Stimulated activated CD4-positive, alpha-beta T cell treated with anti-CD3 and anti-CD28 coated beads, TNF-alpha, amount 100 ng/mL, for 24 hours (primary cell): ENCODE measurements around the gene SERGEF.

ENCODE experiments used
- DNase-seq, 3 experiments: peaks; one replicate each; pipeline ENCODE4 v3.0.0-alpha.2; 2020; ENCODE audit warnings: low read depth in 3 of 3

The SERGEF gene

DNA sequence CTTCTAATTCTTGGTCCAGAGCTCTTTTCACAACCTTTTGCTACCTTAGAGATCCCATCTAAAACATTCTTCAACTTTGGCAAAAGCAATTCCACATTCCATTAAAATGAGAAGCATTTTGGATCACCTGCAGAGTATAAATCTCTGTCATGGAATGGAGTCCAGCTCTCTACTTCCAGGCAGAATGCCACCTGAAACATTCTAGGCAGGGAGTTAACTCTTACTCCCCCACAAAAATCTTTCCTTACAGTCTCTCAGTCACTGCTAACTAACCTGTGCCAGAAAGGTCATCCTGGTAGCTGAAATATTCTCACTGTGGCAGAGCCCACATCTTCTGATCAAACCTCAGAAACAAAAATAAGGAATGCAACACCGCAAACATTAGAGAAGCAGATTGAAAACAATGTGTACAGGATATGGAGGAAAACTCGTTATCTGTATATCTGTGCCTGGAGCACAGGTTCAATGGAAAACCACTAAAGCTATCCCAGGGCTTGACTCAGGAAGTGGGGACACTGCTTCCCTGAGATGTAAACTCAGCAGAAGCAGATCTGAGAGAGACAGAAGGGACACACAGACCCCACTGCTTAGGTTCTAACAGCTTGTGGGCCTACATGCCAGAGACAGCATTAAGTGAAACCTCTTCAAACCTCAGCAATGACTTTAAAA lies 199.3 kb downstream of the SERGEF start:
- no peak for DNase-seq

DNA sequence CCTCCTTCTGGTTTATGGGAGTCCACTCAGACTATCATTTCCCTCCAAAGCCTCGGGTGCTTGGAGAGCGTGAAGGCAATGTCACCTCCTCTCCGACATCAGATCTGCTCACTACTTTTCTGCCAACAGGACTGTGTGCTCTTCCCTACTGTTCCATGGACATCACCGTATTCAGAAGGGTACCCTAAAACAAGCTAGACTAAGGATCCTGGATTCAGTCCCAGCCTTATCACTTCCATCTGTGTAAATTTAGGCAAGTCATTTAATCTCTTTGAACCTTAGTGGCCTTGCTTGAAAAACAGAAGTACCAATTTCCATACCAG lies 200.0 kb downstream of the SERGEF start:
- no peak for DNase-seq

DNA sequence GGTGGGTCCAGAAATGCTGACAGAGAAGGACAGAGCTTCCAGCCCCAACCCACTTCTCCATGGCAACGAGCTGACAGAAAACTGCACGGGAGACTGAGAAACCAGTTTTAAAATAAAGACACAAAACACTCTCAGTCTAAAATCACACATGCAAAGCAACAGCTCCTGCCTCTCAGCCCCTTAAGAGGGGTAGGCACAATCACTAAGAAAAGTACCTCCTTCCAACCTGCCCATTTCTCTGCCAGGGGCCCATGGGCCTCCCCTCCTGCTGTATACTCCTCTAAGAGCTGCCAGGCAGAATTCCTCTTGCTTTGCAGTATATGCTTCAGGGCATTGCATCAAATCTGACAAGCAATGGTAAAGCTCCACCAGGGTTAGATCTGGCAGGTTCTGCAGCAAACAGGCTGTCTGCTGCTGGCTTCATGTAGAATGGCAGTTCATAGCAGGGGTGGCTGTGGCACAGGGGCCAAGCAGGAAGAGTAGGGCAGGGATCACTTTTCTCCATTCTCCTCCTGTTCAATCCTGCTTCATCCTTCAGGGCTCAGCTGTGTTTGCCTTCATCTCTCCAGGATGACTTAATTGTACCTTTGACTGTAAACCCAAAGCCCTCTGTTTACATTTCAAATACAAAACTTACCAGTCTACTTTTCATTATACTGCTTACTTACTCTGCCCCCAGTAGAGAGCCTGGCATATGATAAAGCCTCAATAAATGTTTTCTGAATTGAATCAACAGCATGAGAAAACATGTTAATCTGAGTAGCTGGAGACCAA lies 200.6 kb downstream of the SERGEF start:
- no peak for DNase-seq

- DNase-seq, result no peak
Observed at GRCh38 chr11:17811352-17811751, 201.5 kb downstream of the SERGEF start.

- no peak for DNase-seq
Observed at GRCh38 chr11:17810746-17811145, 202.1 kb downstream of the SERGEF start.

- DNase-seq, result no peak
Observed at GRCh38 chr11:17810041-17810440, 202.8 kb downstream of the SERGEF start.

DNA sequence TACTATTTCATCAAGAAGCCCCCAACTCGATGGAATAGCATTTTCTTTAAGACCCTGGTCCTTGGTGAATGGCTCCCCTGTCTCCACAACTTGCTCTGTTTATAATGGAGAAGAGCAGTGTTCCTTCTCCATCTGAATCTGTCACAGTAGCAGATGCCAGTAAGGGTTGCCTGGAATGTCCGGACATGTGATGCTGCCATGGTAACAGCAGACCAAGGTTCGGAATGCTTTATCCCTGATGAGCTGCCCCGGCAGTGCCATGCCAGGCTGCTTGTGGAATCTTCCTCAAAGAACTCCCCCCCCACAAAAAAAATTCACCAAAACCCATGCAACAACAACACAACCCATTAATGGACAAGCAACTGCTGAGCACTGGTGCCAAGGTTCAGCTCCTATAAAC lies 205.8 kb downstream of the SERGEF start:
- DNase-seq, result no peak

DNA sequence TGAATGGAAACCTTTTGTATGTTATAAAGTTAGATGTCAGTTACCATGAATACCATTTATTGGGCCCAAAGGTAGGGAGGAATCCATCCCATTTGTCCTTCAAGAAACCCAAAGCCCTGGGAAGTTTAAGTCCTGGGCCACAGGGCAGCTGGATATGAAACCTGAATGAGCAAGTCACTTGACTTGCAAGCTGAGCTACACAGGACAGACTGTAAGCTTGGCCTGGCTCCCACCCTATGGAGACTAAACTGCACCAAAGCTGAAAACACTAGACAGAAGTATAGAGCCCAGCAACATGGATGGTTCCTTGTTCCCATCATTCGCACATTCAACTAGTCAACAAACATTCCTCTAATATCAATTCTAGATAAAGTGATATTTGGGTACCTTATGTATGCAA lies 207.0 kb downstream of the SERGEF start:
- DNase-seq, result no peak

DNA sequence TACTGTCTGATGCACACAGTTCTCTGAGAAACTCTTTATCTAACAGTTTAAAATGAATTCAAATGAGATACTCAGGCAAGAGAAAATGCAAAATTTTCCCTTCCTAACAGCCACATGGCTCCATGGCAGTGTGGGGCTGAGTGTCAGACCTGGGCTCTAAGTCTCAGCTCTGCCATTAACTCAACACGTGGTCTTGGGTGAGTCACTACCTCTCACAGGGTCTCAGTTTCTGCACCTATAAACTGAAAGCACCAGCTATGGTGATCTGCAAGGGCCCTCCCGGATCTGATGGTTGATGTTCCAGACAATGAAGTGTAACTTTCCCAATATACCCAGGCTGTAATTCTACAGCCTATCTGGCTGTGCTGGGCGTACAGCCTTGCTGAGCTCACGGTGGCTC lies 207.8 kb downstream of the SERGEF start:
- DNase-seq, result no peak

- no peak for DNase-seq
Observed at GRCh38 chr11:17803754-17804334, 209.0 kb downstream of the SERGEF start.

DNA sequence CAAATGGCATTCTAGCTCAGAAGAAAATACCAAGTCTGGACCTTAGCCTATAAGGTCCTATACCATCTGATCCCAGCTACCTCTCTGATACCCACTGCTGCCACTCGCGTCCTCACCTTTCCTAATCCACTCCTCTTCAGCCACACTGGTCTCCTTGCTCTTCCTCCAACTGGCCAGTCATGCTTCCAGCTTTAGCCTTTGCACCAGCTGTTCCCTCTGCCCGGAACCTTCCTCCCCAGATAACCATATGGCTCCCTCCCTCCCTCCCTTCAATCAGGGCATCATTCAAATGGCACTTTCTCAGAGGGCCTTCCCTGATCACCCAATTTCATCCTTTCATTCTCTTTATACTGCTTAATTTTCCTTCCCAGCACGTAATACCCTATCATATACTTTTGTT lies 210.4 kb downstream of the SERGEF start:
- DNase-seq, result no peak

GRCh38 chr11:17801166-17801565 lies 211.7 kb downstream of the SERGEF start:
- DNase-seq, result no peak

DNA sequence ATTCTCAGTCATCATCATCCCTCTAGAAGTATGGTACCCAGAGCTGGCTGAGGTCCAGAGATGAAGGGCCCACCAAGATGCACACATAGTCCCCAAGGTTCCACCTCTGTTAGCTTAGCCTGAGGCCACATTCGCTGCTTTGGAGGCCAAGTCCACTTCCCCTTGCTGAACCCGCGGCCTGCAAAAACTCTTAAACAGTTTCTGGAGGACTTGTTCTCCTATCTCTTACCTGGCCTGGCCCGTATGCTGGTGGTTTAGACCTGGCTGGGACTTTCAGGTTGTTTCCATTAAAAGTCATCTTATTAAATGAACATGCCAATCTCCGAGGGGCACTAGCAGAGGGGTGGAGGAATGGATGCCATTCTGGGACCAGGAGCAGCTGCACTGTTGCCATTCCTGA lies 213.7 kb downstream of the SERGEF start:
- DNase-seq, result no peak

GRCh38 chr11:17798716-17799115 lies 214.1 kb downstream of the SERGEF start:
- no peak for DNase-seq

DNA sequence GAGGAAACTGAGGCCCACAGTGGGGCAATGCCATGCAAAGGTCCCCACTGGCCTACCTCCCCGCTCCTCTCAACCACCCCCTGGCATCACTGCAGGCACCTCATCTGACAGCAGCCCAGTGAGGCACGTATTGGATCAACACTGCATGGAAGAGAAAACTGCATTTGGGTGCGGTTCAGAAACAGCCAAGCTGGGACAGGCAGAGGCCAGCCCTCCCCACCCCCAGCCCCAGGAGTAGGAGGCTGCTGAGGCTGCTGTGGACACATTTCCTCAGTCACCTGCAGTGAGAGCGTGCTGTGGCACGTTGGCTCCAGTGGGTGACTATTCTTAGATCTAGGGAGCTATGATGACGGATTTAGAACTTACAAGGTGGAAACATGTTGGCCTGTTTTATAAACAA lies 214.6 kb downstream of the SERGEF start:
- DNase-seq, result no peak

GRCh38 chr11:17796154-17796553 lies 216.7 kb downstream of the SERGEF start:
- no peak for DNase-seq

DNA sequence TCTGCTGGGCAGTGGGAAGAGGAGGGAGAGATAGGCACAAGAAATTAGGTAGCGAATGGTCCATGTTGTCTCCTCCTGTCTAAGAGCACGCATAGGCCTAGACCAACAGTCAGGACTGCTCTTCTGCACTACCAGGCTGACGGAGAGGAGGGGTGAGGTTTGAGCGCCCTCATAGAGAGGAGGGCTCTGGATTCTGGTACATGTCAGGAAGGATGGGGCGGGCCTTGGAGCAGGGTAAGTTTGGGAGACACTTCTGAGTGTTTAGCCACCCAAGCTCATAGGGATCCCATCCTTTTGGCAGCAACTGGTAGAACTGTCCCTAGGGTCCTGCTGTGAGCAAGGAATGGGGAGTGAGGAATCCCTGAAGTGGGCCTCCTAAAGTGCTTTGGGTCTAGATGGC lies 217.9 kb downstream of the SERGEF start:
- no peak for DNase-seq

DNA sequence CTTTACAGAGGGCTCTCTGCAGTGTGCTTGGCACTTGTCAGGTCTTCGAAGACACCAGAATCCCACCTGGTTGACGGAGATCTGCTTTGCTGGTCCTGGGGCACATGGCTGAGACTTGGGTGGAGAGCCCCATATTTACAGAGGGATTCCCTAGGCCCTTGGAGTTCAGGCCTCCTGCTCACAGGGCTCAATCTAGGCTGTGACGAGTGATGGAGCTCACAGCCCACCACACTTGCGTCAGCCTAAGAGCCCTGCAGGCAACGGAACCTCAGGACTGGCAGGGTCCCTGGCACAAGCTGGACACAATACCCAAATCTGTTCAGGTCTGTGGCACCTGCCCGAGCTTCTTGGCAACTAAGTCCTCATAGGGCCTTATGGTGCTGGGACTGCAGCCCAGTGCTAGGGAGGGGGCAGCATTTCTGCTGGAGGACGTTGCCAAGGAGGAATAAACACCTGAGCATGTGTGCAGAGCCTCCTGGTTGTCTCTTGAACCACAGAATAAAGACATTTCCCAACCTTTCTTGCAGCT lies 219.1 kb downstream of the SERGEF start:
- no peak for DNase-seq

GRCh38 chr11:17792161-17792560 lies 220.7 kb downstream of the SERGEF start:
- DNase-seq, result no peak

- no peak for DNase-seq
Observed at GRCh38 chr11:17791144-17791543, 221.7 kb downstream of the SERGEF start.

- no peak for DNase-seq
Observed at GRCh38 chr11:17790453-17790852, 222.4 kb downstream of the SERGEF start.

DNA sequence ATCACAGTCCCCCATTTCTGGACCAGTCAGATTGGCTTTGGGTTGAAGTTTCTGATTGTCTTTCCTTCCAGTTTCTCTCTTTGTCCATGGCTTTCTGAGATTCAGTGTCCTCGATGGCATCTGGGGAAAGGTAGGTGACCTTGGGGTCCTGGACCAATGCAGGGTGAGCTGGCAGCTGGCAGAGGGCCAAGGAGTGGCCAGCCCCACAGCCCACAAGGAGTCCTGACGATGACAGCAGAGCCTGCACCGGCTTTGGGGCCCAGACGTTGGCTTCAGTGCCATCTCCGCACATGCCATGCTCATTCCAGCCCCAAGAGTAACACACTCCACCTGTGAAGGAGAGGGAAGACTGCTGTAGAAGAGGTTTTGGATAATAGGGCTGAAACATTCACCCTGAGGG lies 224.8 kb downstream of the SERGEF start:
- DNase-seq, result no peak
